GM23248 (cell line): ENCODE results near the gene VSTM5. TPM values are rescaled to one million over a fixed set of nuclear protein-coding genes. Genes with fewer than 3 reads are reported as not detected.

Source experiments
- DNase-seq: peaks from one replicate; pipeline ENCODE4 v3.0.0-alpha.2; 2015
- H2AFZ ChIP-seq: fragments of 200-600 bp; sonication (generic); 2 replicates; pipeline ENCODE4 v1.6.1; 2016; ENCODE audit warnings: antibody characterized with exemption
- H3F3A ChIP-seq: fragments of 200-600 bp; sonication (generic); 2 replicates; pipeline ENCODE4 v1.6.1; 2016; ENCODE audit warnings: mild to moderate bottlenecking, antibody characterized with exemption, mixed run types; ENCODE audit not compliant: insufficient read depth
- H3K27ac ChIP-seq: fragments of 200-600 bp; sonication (generic); 2 replicates; pipeline ENCODE4 v1.5.1; 2016; ENCODE audit warnings: mild to moderate bottlenecking
- H3K27me3 ChIP-seq: fragments of 200-600 bp; sonication (generic); replicated peaks from 2 replicates; pipeline ENCODE4 v1.6.1; 2016; ENCODE audit warnings: mild to moderate bottlenecking; ENCODE audit not compliant: insufficient read depth
- H3K36me3 ChIP-seq: fragments of 200-600 bp; sonication (generic); 2 replicates; pipeline ENCODE4 v1.6.1; 2016; ENCODE audit warnings: low read depth, mild to moderate bottlenecking
- H3K4me1 ChIP-seq: fragments of 200-600 bp; sonication (generic); 2 replicates; pipeline ENCODE4 v1.6.1; 2016; ENCODE audit warnings: mild to moderate bottlenecking; ENCODE audit not compliant: insufficient read depth
- H3K4me2 ChIP-seq: fragments of 200-600 bp; sonication (generic); one replicate; pipeline ENCODE4 v1.6.1; 2016; ENCODE audit warnings: mild to moderate bottlenecking; ENCODE audit not compliant: unreplicated experiment
- H3K4me3 ChIP-seq: fragments of 200-600 bp; sonication (generic); 2 replicates; pipeline ENCODE4 v1.5.1; 2016; ENCODE audit warnings: mild to moderate bottlenecking
- H3K79me2 ChIP-seq: fragments of 200-600 bp; sonication (generic); 2 replicates; pipeline ENCODE4 v1.6.1; 2016; ENCODE audit warnings: mild to moderate bottlenecking; ENCODE audit not compliant: insufficient read depth
- H3K9ac ChIP-seq: fragments of 200-600 bp; sonication (generic); 2 replicates; pipeline ENCODE4 v1.6.1; 2016; ENCODE audit warnings: mild to moderate bottlenecking
- H3K9me2 ChIP-seq: fragments of 200-600 bp; sonication (generic); 2 replicates; pipeline ENCODE4 v1.6.1; 2016; ENCODE audit warnings: mixed run types, mild to moderate bottlenecking, moderate library complexity; ENCODE audit not compliant: insufficient read depth
- H3K9me3 ChIP-seq: fragments of 200-600 bp; sonication (generic); one replicate; pipeline ENCODE4 v1.6.1; 2017; ENCODE audit warnings: low read depth
- H4K20me1 ChIP-seq: fragments of 200-600 bp; sonication (generic); 2 replicates; pipeline ENCODE4 v1.6.0; 2016; ENCODE audit not compliant: insufficient read depth
- EZH2 ChIP-seq: fragments of 200-600 bp; sonication (generic); IDR thresholded peaks from 2 replicates; pipeline ENCODE4 v1.6.1; 2018; ENCODE audit warnings: antibody characterized with exemption, mild to moderate bottlenecking; ENCODE audit not compliant: insufficient read depth, poor library complexity, severe bottlenecking
- EZH2phosphoT487 ChIP-seq: fragments of 200-600 bp; sonication (generic); IDR thresholded peaks from 2 replicates; pipeline ENCODE4 v1.6.1; 2018; ENCODE audit warnings: antibody characterized with exemption, moderate library complexity, mild to moderate bottlenecking, low read depth; ENCODE audit not compliant: insufficient read depth
- WGBS, 2 experiments: methylation state at CpG; one replicate each; pipeline ENCODE4 v1.1.6; 2015 to 2017; ENCODE audit warnings: low lambda C conversion rate in 2 of 2, low coverage in 1 of 2; ENCODE audit errors: missing lambda C conversion rate in 2 of 2; 5-methylcytosine and 5-hydroxymethylcytosine counted together
- in situ Hi-C: fragments of 300-500 bp; cut with MboI; formaldehyde crosslinking; loops from 2 replicates; pipeline ENCODE4 v1.15.0; 2020
- polyA plus RNA-seq: library from polyadenylated mRNA; unstranded; fragments of >200 nt; fragmentation: Nextera tagmentation; extraction: Ambion mirVana; gene quantifications from 2 replicates; pipeline ENCODE4 v1.2.1, GENCODE V29; 2016
- total RNA-seq: library from RNA; depleted of rRNA; stranded (reverse); fragments of >200 nt; shearing (Covaris generic); gene quantifications from 2 replicates; pipeline ENCODE4 v1.2.3, GENCODE V29; 2014

The VSTM5 gene
- total and polyA plus RNA-seq, 2 experiments from 2014 or later, result not detected

DNA sequence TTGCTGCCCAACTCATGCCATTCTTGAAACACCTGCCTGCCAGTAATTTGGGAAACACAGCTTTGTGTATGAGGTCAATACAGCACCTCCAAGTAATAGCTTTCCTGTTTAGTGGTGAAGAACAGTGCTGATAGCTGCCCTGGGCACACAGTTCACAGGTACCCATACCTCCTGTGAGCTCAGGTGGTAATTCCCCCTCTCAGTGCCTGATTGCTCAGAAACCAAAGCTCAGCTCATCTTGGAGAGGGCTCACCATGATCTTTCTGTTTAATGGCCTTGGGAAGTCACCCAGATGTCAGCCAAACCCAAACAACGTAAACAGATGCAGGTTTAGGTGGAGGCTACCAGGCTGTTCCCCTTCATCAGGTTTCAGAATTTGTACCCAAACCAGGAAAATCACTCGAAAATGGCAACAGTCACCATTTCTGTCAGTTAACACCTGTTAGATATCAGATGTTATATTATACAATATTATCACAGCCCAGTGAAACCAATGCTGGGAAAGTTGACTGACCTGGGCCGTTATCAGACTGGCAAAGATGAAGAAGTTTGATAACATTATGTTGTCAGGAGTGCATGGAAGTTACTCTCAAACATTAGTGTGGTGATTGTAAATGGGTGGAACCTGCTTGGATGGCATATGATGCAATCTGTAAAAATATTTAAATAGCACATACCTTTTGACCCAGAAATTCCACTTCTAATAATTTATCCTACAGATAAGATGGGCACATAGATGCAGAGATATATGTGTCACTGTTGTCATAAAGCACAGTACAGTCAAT, 18.9 kb downstream of the VSTM5 start:
- no peak for DNase-seq
- no peaks in the 10 kb centered on the region for H4K20me1 ChIP-seq
- no peak overlapping the region for H3K4me3 ChIP-seq
- WGBS, 2 experiments, result 50 to 51% methylated on average over 3 of the region's 3 CpGs
- TF ChIP-seq EZH2 (no peak), EZH2phosphoT487 (no peak)
- no peak overlapping the region for H3K9ac ChIP-seq
- no peaks in the 10 kb centered on the region for H3K27me3 ChIP-seq
- H3K4me2 ChIP-seq, result no peak overlapping the region
- in situ Hi-C loops, result no loop called here
- H3K9me3 ChIP-seq, result no peaks in the 10 kb centered on the region
- H3F3A ChIP-seq, result no peaks in the 10 kb centered on the region
- H3K9me2 ChIP-seq, result no peaks in the 10 kb centered on the region
- H3K36me3 ChIP-seq, result no peaks in the 10 kb centered on the region
- no peak overlapping the region for H3K27ac ChIP-seq
- no peaks in the 10 kb centered on the region for H3K79me2 ChIP-seq
- no peak overlapping the region for H2AFZ ChIP-seq
- H3K4me1 ChIP-seq, result no peaks in the 10 kb centered on the region

DNA sequence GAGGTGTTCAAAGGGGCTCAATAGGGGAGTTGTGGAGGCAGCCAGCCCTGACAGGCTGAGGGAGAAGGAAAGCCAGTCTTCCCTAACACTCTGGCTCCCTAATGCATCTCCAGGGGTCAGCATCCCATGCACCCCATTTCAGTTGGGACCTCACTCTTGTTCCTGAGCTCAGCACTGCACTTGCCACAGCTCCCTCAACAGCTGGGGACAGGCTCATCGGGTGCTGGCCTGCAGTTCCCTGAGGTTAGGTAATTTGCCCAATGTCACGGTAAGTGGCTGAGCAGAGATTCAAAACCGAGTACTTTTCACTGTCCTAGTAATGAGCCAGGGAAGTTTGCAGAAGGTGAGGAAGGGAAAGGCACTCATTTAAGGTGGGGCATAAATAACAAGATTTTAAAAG, 20.8 kb downstream of the VSTM5 start:
- Histone ChIP-seq H3K9ac (no peak overlapping the region), H3K9me3 (no peaks in the 10 kb centered on the region), H3K27me3 (no peaks in the 10 kb centered on the region), H4K20me1 (no peaks in the 10 kb centered on the region), H3K4me1 (no peaks in the 10 kb centered on the region), H3K4me2 (no peak overlapping the region), H2AFZ (no peak overlapping the region), H3K79me2 (no peaks in the 10 kb centered on the region), H3F3A (no peaks in the 10 kb centered on the region), H3K27ac (no peak overlapping the region), H3K36me3 (no peaks in the 10 kb centered on the region), H3K9me2 (no peaks in the 10 kb centered on the region), H3K4me3 (no peak overlapping the region)
- in situ Hi-C loops, result no loop called here
- no peak for TF ChIP-seq EZH2phosphoT487
- no peak for TF ChIP-seq EZH2
- DNase-seq, result no peak
- WGBS, 2 experiments, result 37 to 47% methylated on average over 3 of the region's 3 CpGs

DNA sequence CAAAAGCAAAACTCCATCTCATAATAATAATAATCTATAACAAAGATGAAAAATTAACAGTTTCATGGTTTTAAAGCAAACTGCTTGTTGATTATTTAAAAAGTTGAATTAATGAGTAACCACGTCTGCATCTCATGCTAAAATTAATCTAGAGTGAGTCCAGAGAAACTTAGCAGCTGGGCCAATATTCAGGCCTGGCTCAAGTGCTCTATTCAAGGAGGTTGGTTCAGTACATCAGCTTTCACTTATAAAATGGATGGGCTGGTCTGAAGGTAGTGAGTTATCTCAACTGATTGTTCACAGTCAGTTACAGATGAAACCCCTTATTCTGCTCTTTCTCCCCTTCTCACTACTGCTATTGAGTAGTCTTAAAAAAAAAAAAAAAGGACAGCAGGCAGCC, 23.1 kb downstream of the VSTM5 start:
- H3K9me3 ChIP-seq, result no peaks in the 10 kb centered on the region
- H3K27ac ChIP-seq, result no peak overlapping the region
- H3K79me2 ChIP-seq, result no peaks in the 10 kb centered on the region
- no peak overlapping the region for H3K4me2 ChIP-seq
- in situ Hi-C loops, result no loop called here
- H3K27me3 ChIP-seq, result no peaks in the 10 kb centered on the region
- H3K9ac ChIP-seq, result no peak overlapping the region
- no peak for DNase-seq
- no peaks in the 10 kb centered on the region for H3K36me3 ChIP-seq
- H3K9me2 ChIP-seq, result no peaks in the 10 kb centered on the region
- no peaks in the 10 kb centered on the region for H3K4me1 ChIP-seq
- no peak overlapping the region for H2AFZ ChIP-seq
- TF ChIP-seq EZH2phosphoT487 (no peak), EZH2 (no peak)
- no peaks in the 10 kb centered on the region for H3F3A ChIP-seq
- 37 to 47% methylated on average over 1 of the region's 1 CpG for WGBS, 2 experiments
- H4K20me1 ChIP-seq, result no peaks in the 10 kb centered on the region
- no peak overlapping the region for H3K4me3 ChIP-seq

DNA sequence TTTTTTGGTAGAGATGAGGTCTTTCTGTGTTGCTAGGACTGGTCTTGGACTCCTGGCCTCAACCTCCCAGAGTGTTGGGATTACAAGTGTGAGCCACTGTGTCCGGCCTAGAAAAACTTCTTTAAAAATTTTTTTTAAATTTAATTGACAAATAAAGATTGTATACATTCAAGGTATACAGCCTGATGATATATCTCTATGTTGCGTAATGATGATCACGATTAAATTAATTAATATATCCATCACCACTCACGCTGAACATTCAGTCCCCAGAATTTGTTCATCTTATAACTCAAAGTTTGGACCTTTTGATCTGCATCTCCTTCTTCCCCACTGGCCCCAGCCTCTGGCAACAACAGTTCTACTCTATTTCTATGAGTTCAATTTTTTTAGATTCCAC, 27.2 kb downstream of the VSTM5 start:
- no peaks in the 10 kb centered on the region for H3K9me3 ChIP-seq
- no peaks in the 10 kb centered on the region for H3K9me2 ChIP-seq
- no peak overlapping the region for H3K27ac ChIP-seq
- H2AFZ ChIP-seq, result no peak overlapping the region
- no peak overlapping the region for H3K4me3 ChIP-seq
- H3K79me2 ChIP-seq, result no peaks in the 10 kb centered on the region
- no peak overlapping the region for H3K9ac ChIP-seq
- in situ Hi-C loops, result no loop called here
- TF ChIP-seq EZH2, result no peak
- no peak for TF ChIP-seq EZH2phosphoT487
- H3K4me1 ChIP-seq, result no peaks in the 10 kb centered on the region
- H3K36me3 ChIP-seq, result no peaks in the 10 kb centered on the region
- 85 to 92% methylated on average over 4 of the region's 4 CpGs for WGBS, 2 experiments
- H4K20me1 ChIP-seq, result no peaks in the 10 kb centered on the region
- H3K27me3 ChIP-seq, result no peaks in the 10 kb centered on the region
- DNase-seq, result no peak
- 0 out of 2 replicates have a peak, but pooled peaks cover 2% of the 10 kb centered on the region for H3F3A ChIP-seq
- no peak overlapping the region for H3K4me2 ChIP-seq
